A673 (cell line): ENCODE measurements around the gene ZNF507. TPM values are rescaled to one million over a fixed set of nuclear protein-coding genes. Genes with fewer than 3 reads are reported as not detected.

Experiments
- BruUV-seq: library from RNA; stranded (reverse); fragments of 400-500 nt; replicated peaks from 2 replicates; lab custom pipeline; 2021; lab: Mats Ljungman, UMichigan
- CTCF ChIA-PET: fragments of 300-600 bp; sonication (Branson Sonifier 250); formaldehyde crosslinking; loops from one replicate; lab custom pipeline; 2022; ENCODE audit warnings: antibody characterized with exemption; lab: Charles Lee
- POLR2A ChIA-PET: fragments of 300-600 bp; sonication (Branson Sonifier 250); formaldehyde crosslinking; loops from one replicate; lab custom pipeline; 2022; ENCODE audit warnings: antibody characterized with exemption; ENCODE audit not compliant: low non-redundant PET; lab: Charles Lee
- DNase-seq: peaks from one replicate; pipeline ENCODE4 v3.0.0-alpha.2; 2015; ENCODE audit warnings: low spot score
- H3K27ac ChIP-seq: fragments of 200-600 bp; sonication (generic); 2 replicates; pipeline ENCODE4 v1.5.1; 2016; ENCODE audit warnings: mixed run types, low read depth, mild to moderate bottlenecking, mixed read lengths, antibody characterized with exemption, low read length; ENCODE audit not compliant: poor library complexity, severe bottlenecking
- H3K27me3 ChIP-seq: fragments of 200-600 bp; sonication (generic); replicated peaks from 2 replicates; pipeline ENCODE4 v1.6.1; 2017; ENCODE audit warnings: mixed run types, low read depth, mild to moderate bottlenecking, mixed read lengths, antibody characterized with exemption, low read length; ENCODE audit not compliant: insufficient read depth, poor library complexity
- H3K36me3 ChIP-seq: fragments of 200-600 bp; sonication (generic); 2 replicates; pipeline ENCODE4 v1.6.1; 2016; ENCODE audit warnings: mixed run types, mild to moderate bottlenecking, mixed read lengths, antibody characterized with exemption, low read length; ENCODE audit not compliant: insufficient read depth, poor library complexity, severe bottlenecking
- H3K4me1 ChIP-seq: fragments of 200-600 bp; sonication (generic); 2 replicates; pipeline ENCODE4 v1.6.1; 2017; ENCODE audit warnings: mixed run types, mild to moderate bottlenecking, mixed read lengths, antibody characterized with exemption, low read length; ENCODE audit not compliant: insufficient read depth, poor library complexity, severe bottlenecking
- H3K4me3 ChIP-seq: fragments of 200-600 bp; sonication (generic); 2 replicates; pipeline ENCODE4 v1.5.1; 2016; ENCODE audit warnings: low read depth, mixed run types, mild to moderate bottlenecking, mixed read lengths, low read length; ENCODE audit not compliant: poor library complexity, severe bottlenecking
- H3K9me3 ChIP-seq: fragments of 200-600 bp; sonication (generic); 2 replicates; pipeline ENCODE4 v1.6.1; 2016; ENCODE audit warnings: mixed run types, low read depth, mild to moderate bottlenecking, mixed read lengths, antibody characterized with exemption, low read length; ENCODE audit not compliant: poor library complexity, severe bottlenecking
- CTCF ChIP-seq: fragments of 300-800, 200-600 bp; sonication (generic); conservative IDR thresholded peaks from 2 replicates; pipeline ENCODE4 v1.5.1; 2017; ENCODE audit warnings: low read depth, mild to moderate bottlenecking, antibody characterized with exemption, low read length, moderate library complexity, mixed read lengths
- EZH2 ChIP-seq: fragments of 200-600 bp; sonication (generic); IDR thresholded peaks from 2 replicates; pipeline ENCODE4 v1.6.1; 2017; ENCODE audit warnings: borderline replicate concordance, low read depth, mild to moderate bottlenecking, mixed read lengths, antibody characterized with exemption, low read length; ENCODE audit not compliant: poor library complexity, severe bottlenecking
- intact Hi-C: fragments of 100-400 bp; cut with micrococcal nuclease; formaldehyde crosslinking; loops from one replicate; pipeline ENCODE4 v1.10.0; 2022; ENCODE audit not compliant: unreplicated experiment
- total RNA-seq: library from RNA; stranded (reverse); gene quantifications from 2 replicates; pipeline ENCODE4 v1.2.3, GENCODE V29; 2021

ZNF507 gene
- total RNA-seq, 1 experiment from 2014 or later: 35.0 TPM

- no peak overlapping the region for H3K4me3 ChIP-seq
- no peak overlapping the region for H3K27ac ChIP-seq
- intact Hi-C loops: no loop called here
- H3K9me3 ChIP-seq: no peaks in the 10 kb centered on the region
- H3K27me3 ChIP-seq: no peaks in the 10 kb centered on the region
- ChIA-PET POLR2A (no interaction called here), CTCF (interaction anchor here (0.6 kb wide), 1 partner anchor 182 kb away, joined by 6 read pairs; no protein-coding TSS in a partner anchor)
- TF ChIP-seq EZH2 (no peak), CTCF (no peak)
- peaks cover 30% of the 10 kb centered on the region for H3K36me3 ChIP-seq
- peaks cover 2% of the 10 kb centered on the region for H3K4me1 ChIP-seq
- BruUV-seq: no TSS peak
- peak; percentile 6 for DNase-seq
Measured at GRCh38 chr19:32387701-32388392, 42.4 kb downstream of the ZNF507 start.

- no TSS peak for BruUV-seq
- TF ChIP-seq EZH2 (no peak), CTCF (no peak)
- intact Hi-C loops: no loop called here
- ChIA-PET POLR2A (no interaction called here), CTCF (no interaction called here)
- H3K9me3 ChIP-seq: no peaks in the 10 kb centered on the region
- no peak for DNase-seq
- H3K4me1 ChIP-seq: peaks cover 2% of the 10 kb centered on the region
- H3K36me3 ChIP-seq: peaks cover 24% of the 10 kb centered on the region
- H3K4me3 ChIP-seq: no peak overlapping the region
- no peak overlapping the region for H3K27ac ChIP-seq
- H3K27me3 ChIP-seq: no peaks in the 10 kb centered on the region
Measured at GRCh38 chr19:32388393-32388855, 43.0 kb downstream of the ZNF507 start.

GRCh38 chr19:32392901-32393300, 47.5 kb downstream of the ZNF507 start:
- Histone ChIP-seq H3K4me1 (peaks cover 2% of the 10 kb centered on the region), H3K4me3 (no peak overlapping the region), H3K27me3 (no peaks in the 10 kb centered on the region), H3K9me3 (no peaks in the 10 kb centered on the region), H3K27ac (no peak overlapping the region), H3K36me3 (no peaks in the 10 kb centered on the region)
- ChIA-PET POLR2A (no interaction called here), CTCF (no interaction called here)
- no TSS peak for BruUV-seq
- intact Hi-C loops: no loop called here
- DNase-seq: no peak
- no peak for TF ChIP-seq EZH2
- no peak for TF ChIP-seq CTCF
